Sigmoid colon (tissue), 7 donors: ENCODE results near the gene FBXO33. TPM values are rescaled to one million over a fixed set of nuclear protein-coding genes. Genes with fewer than 3 reads are reported as not detected.

Experiments used
- DNase-seq: peaks from one replicate; pipeline ENCODE4 v3.0.0-alpha.2; 2019
- H3K27ac ChIP-seq, 4 donors: fragments of 200-600 bp; sonication (generic); one replicate each; pipeline ENCODE4 v1.5.1; 2016 to 2019; ENCODE audit warnings: mild to moderate bottlenecking in 1 of 4
- H3K27me3 ChIP-seq, 3 donors: fragments of 200-600 bp; sonication (generic); one replicate each; pipeline ENCODE4 v1.5.1; 2019; ENCODE audit warnings: mild to moderate bottlenecking in 1 of 3
- H3K36me3 ChIP-seq, 4 donors: fragments of 200-600 bp; sonication (generic); one replicate each; pipeline ENCODE4 v1.5.1; 2016 to 2019
- H3K4me1 ChIP-seq, 4 donors: fragments of 200-600 bp; sonication (generic); one replicate each; pipeline ENCODE4 v1.5.1; 2017 to 2019
- H3K4me3 ChIP-seq, 4 donors: fragments of 200-600 bp; sonication (generic); one replicate each; pipeline ENCODE4 v1.5.1; 2017 to 2019; ENCODE audit warnings: mild to moderate bottlenecking in 2 of 4, moderate library complexity in 1 of 4
- H3K9me3 ChIP-seq, 4 donors: fragments of 200-600 bp in 3 of 4; sonication (generic) in 3 of 4; one replicate each; pipeline versions ENCODE4 v1.5.1 to v1.6.1; 2013 to 2019
- CTCF ChIP-seq, 4 experiments: fragments of 450-650 bp in 3 of 4; fragments of 200-600 bp in 1 of 4; IDR thresholded peaks; one replicate each; pipeline ENCODE4 v1.5.1; 2016 to 2019; ENCODE audit warnings: antibody characterized with exemption in 4 of 4, mild to moderate bottlenecking in 3 of 4, moderate library complexity in 2 of 4
- EP300 ChIP-seq, 4 donors: sonication (generic); formaldehyde crosslinking; IDR thresholded peaks; one replicate each; pipeline ENCODE4 v1.6.1; 2017; ENCODE audit warnings: antibody characterized with exemption in 4 of 4
- POLR2A ChIP-seq, 2 donors: fragments of 450-650 bp; IDR thresholded peaks; one replicate each; pipeline ENCODE4 v1.6.1; 2016; ENCODE audit warnings: antibody characterized with exemption in 2 of 2, mild to moderate bottlenecking in 2 of 2, moderate library complexity in 2 of 2
- POLR2AphosphoS5 ChIP-seq, 4 donors: sonication (generic); formaldehyde crosslinking; IDR thresholded peaks; one replicate each; pipeline ENCODE4 v1.6.1; 2017; ENCODE audit warnings: antibody characterized with exemption in 4 of 4
- WGBS, 2 donors: extraction: QIAGEN DNeasy Blood & Tissue Kit; methylation state at CpG; one replicate each; pipeline ENCODE4 v1.1.7; 2013; 5-methylcytosine and 5-hydroxymethylcytosine counted together
- intact Hi-C: fragments of 100-400 bp; cut with DNase I; formaldehyde crosslinking; loops from one replicate; pipeline ENCODE4 v1.15.1; 2023
- polyA plus RNA-seq, 3 donors: library from polyadenylated mRNA; stranded (reverse); fragments of 200-250 nt; gene quantifications; one replicate each; pipeline ENCODE4 v1.2.3, GENCODE V29; 2013
- total RNA-seq, 4 donors: library from RNA; depleted of rRNA; stranded (reverse); fragments of >200 nt; gene quantifications; one replicate each; pipeline ENCODE4 v1.1.0, GENCODE V29; 2016
- donor health status: healthy with polysubstance abuse.
- donor health status: Bipolar disorder and iron deficiency.
- donor health status: healthy.

FBXO33 gene
- total and polyA plus RNA-seq, 7 donors, result 4.2 to 12.2 (median 7.2) TPM

- Histone ChIP-seq H3K4me1 (peaks cover 0 to 4% (median 0%) of the 10 kb centered on the region in 4 donors), H3K9me3 (no peaks in the 10 kb centered on the region), H3K36me3 (peaks cover 0 to 12% (median 3%) of the 10 kb centered on the region in 4 donors), H3K27me3 (no peaks in the 10 kb centered on the region), H3K27ac (no peak overlapping the region), H3K4me3 (no peak overlapping the region)
- intact Hi-C loops, result no loop called here
- WGBS, 2 donors, result 95% methylated on average over 12 of the region's 12 CpGs
- DNase-seq, result no peak
- no peak for TF ChIP-seq POLR2A (IDR thresholded peaks at IDR 0.05)
- no peak for TF ChIP-seq CTCF (IDR thresholded peaks at IDR 0.05)
- no peak for TF ChIP-seq EP300 (IDR thresholded peaks at IDR 0.05)
- no peak for TF ChIP-seq POLR2AphosphoS5 (IDR thresholded peaks at IDR 0.05)
Measured at GRCh38 chr14:39370415-39370814, 61.8 kb downstream of the FBXO33 start.

GRCh38 chr14:39369029-39369428 is 63.2 kb downstream of the FBXO33 start:
- no peaks in the 10 kb centered on the region for H3K9me3 ChIP-seq
- H3K27me3 ChIP-seq, result no peaks in the 10 kb centered on the region
- intact Hi-C loops, result loop anchor here (5.0 to 10.0 kb wide), 2 partner anchors 194 to 267 kb away; partner anchors contain the start of genes PNN, SEC23A and TRAPPC6B
- H3K4me1 ChIP-seq, result peaks cover 0 to 4% (median 0%) of the 10 kb centered on the region in 4 donors
- H3K27ac ChIP-seq, result no peak overlapping the region
- DNase-seq, result no peak
- 90 to 96% methylated on average over 2 of the region's 2 CpGs for WGBS, 2 donors
- peaks cover 0 to 12% (median 3%) of the 10 kb centered on the region in 4 donors for H3K36me3 ChIP-seq
- TF ChIP-seq POLR2AphosphoS5 (IDR thresholded peaks at IDR 0.05) (no peak), CTCF (IDR thresholded peaks at IDR 0.05) (no peak), POLR2A (IDR thresholded peaks at IDR 0.05) (no peak), EP300 (IDR thresholded peaks at IDR 0.05) (no peak)
- no peak overlapping the region for H3K4me3 ChIP-seq

GRCh38 chr14:39368261-39368959 is 63.8 kb downstream of the FBXO33 start:
- no peak overlapping the region for H3K27ac ChIP-seq
- WGBS, 2 donors, result 61 to 72% methylated on average over 4 of the region's 4 CpGs
- peak; percentile 74 for DNase-seq

GRCh38 chr14:39367387-39367751 is 64.9 kb downstream of the FBXO33 start:
- peaks cover 0 to 4% (median 0%) of the 10 kb centered on the region in 4 donors for H3K4me1 ChIP-seq
- peaks cover 0 to 4% (median 0%) of the 10 kb centered on the region in 4 donors for H3K9me3 ChIP-seq
- WGBS, 2 donors, result 91 to 92% methylated on average over 2 of the region's 2 CpGs
- intact Hi-C loops, result loop anchor here (5.0 to 10.0 kb wide), 2 partner anchors 193 to 265 kb away; partner anchors contain the start of genes PNN, SEC23A and TRAPPC6B
- H3K27me3 ChIP-seq, result no peaks in the 10 kb centered on the region
- H3K36me3 ChIP-seq, result peaks cover 0 to 12% (median 3%) of the 10 kb centered on the region in 4 donors
- DNase-seq, result no peak
- no peak overlapping the region for H3K4me3 ChIP-seq
- no peak for TF ChIP-seq POLR2A (IDR thresholded peaks at IDR 0.05)
- no peak for TF ChIP-seq CTCF (IDR thresholded peaks at IDR 0.05)
- no peak for TF ChIP-seq POLR2AphosphoS5 (IDR thresholded peaks at IDR 0.05)
- TF ChIP-seq EP300 (IDR thresholded peaks at IDR 0.05), result no peak
- H3K27ac ChIP-seq, result no peak overlapping the region

More at GRCh38 chr14:39368261-39368959, 63.8 kb downstream of the FBXO33 start:
- no peaks in the 10 kb centered on the region for H3K27me3 ChIP-seq
- no peak for TF ChIP-seq POLR2A (IDR thresholded peaks at IDR 0.05)
- peak in 1 of 4 donors; percentile 8 for TF ChIP-seq POLR2AphosphoS5 (IDR thresholded peaks at IDR 0.05)
- TF ChIP-seq CTCF (IDR thresholded peaks at IDR 0.05), result peak in 3 of 4 experiments; percentile 28 to 42 (median 35)
- intact Hi-C loops, result loop anchor here (5.0 to 10.0 kb wide), 2 partner anchors 194 to 266 kb away; partner anchors contain the start of genes PNN, SEC23A and TRAPPC6B
- peaks cover 0 to 12% (median 3%) of the 10 kb centered on the region in 4 donors for H3K36me3 ChIP-seq
- H3K4me1 ChIP-seq, result peaks cover 0 to 4% (median 0%) of the 10 kb centered on the region in 4 donors
- H3K4me3 ChIP-seq, result no peak overlapping the region
- H3K9me3 ChIP-seq, result peaks cover 0 to 4% (median 0%) of the 10 kb centered on the region in 4 donors
